ENCODE results near the gene PKD1L1.

Gene PKD1L1

GRCh38 chr7:47884675-47885074 is 63.6 kb downstream of the PKD1L1 start:
- Histone ChIP-seq H3K9me3 (ENCODE audit: severe bottlenecking) (no peaks in the 10 kb centered on the region), H3K4me3 (ENCODE audit: severe bottlenecking) (no peak overlapping the region), H3K27ac (ENCODE audit: poor library complexity, severe bottlenecking) (no peak overlapping the region), H3K4me1 (ENCODE audit: insufficient read depth, poor library complexity, severe bottlenecking) (no peaks in the 10 kb centered on the region), H3K36me3 (ENCODE audit: low read depth) (no peaks in the 10 kb centered on the region), H3K27me3 (ENCODE audit: insufficient read depth, poor library complexity, severe bottlenecking) (peaks cover 5% of the 10 kb centered on the region)
- TF ChIP-seq CTCF (IDR thresholded peaks at IDR 0.05; ENCODE audit: poor library complexity, severe bottlenecking): no peak
- ATAC-seq (ENCODE audit: low read depth): no peak
- DNase-seq (ENCODE audit: low spot score): no peak

GRCh38 chr7:47882635-47883034 is 65.6 kb downstream of the PKD1L1 start:
- peaks cover 5% of the 10 kb centered on the region for H3K27me3 ChIP-seq (ENCODE audit: insufficient read depth, poor library complexity, severe bottlenecking)
- no peak for ATAC-seq (ENCODE audit: low read depth)

GRCh38 chr7:47881256-47881655 is 67.0 kb downstream of the PKD1L1 start:
- Histone ChIP-seq H3K4me3 (ENCODE audit: severe bottlenecking) (no peak overlapping the region), H3K27ac (ENCODE audit: poor library complexity, severe bottlenecking) (no peak overlapping the region), H3K36me3 (ENCODE audit: low read depth) (no peaks in the 10 kb centered on the region), H3K27me3 (ENCODE audit: insufficient read depth, poor library complexity, severe bottlenecking) (peaks cover 5% of the 10 kb centered on the region), H3K4me1 (ENCODE audit: insufficient read depth, poor library complexity, severe bottlenecking) (no peaks in the 10 kb centered on the region), H3K9me3 (ENCODE audit: severe bottlenecking) (no peaks in the 10 kb centered on the region)
- DNase-seq (ENCODE audit: low spot score) (no peak), ATAC-seq (ENCODE audit: low read depth) (no peak)
- no peak for TF ChIP-seq CTCF (IDR thresholded peaks at IDR 0.05; ENCODE audit: poor library complexity, severe bottlenecking)

More at GRCh38 chr7:47882635-47883034, 65.6 kb downstream of the PKD1L1 start:
- no peak for TF ChIP-seq CTCF (IDR thresholded peaks at IDR 0.05; ENCODE audit: poor library complexity, severe bottlenecking)
- no peak for DNase-seq (ENCODE audit: low spot score)
- H3K9me3 ChIP-seq (ENCODE audit: severe bottlenecking): no peaks in the 10 kb centered on the region
- no peak overlapping the region for H3K27ac ChIP-seq (ENCODE audit: poor library complexity, severe bottlenecking)
- H3K4me1 ChIP-seq (ENCODE audit: insufficient read depth, poor library complexity, severe bottlenecking): no peaks in the 10 kb centered on the region
- no peaks in the 10 kb centered on the region for H3K36me3 ChIP-seq (ENCODE audit: low read depth)
- no peak overlapping the region for H3K4me3 ChIP-seq (ENCODE audit: severe bottlenecking)

- no peak overlapping the region for H3K4me3 ChIP-seq (ENCODE audit: severe bottlenecking)
- no peaks in the 10 kb centered on the region for H3K9me3 ChIP-seq (ENCODE audit: severe bottlenecking)
- H3K27me3 ChIP-seq (ENCODE audit: insufficient read depth, poor library complexity, severe bottlenecking): peaks cover under 1% of the 10 kb centered on the region
- no peak for DNase-seq (ENCODE audit: low spot score)
- no peak for ATAC-seq (ENCODE audit: low read depth)
- TF ChIP-seq CTCF (IDR thresholded peaks at IDR 0.05; ENCODE audit: poor library complexity, severe bottlenecking): no peak
- H3K36me3 ChIP-seq (ENCODE audit: low read depth): no peaks in the 10 kb centered on the region
- no peaks in the 10 kb centered on the region for H3K4me1 ChIP-seq (ENCODE audit: insufficient read depth, poor library complexity, severe bottlenecking)
- no peak overlapping the region for H3K27ac ChIP-seq (ENCODE audit: poor library complexity, severe bottlenecking)
These were observed 69.6 kb downstream of the PKD1L1 start for GRCh38 chr7:47878662-47879061.

GRCh38 chr7:47877336-47877735 is 70.9 kb downstream of the PKD1L1 start:
- Histone ChIP-seq H3K4me1 (ENCODE audit: insufficient read depth, poor library complexity, severe bottlenecking) (no peaks in the 10 kb centered on the region), H3K4me3 (ENCODE audit: severe bottlenecking) (no peak overlapping the region), H3K27me3 (ENCODE audit: insufficient read depth, poor library complexity, severe bottlenecking) (no peaks in the 10 kb centered on the region), H3K36me3 (ENCODE audit: low read depth) (no peaks in the 10 kb centered on the region), H3K9me3 (ENCODE audit: severe bottlenecking) (no peaks in the 10 kb centered on the region), H3K27ac (ENCODE audit: poor library complexity, severe bottlenecking) (no peak overlapping the region)
- DNase-seq (ENCODE audit: low spot score) (no peak), ATAC-seq (ENCODE audit: low read depth) (no peak)
- no peak for TF ChIP-seq CTCF (IDR thresholded peaks at IDR 0.05; ENCODE audit: poor library complexity, severe bottlenecking)
